MM.1S (cell line): ENCODE data around the gene AGR2.

Source experiments
- DNase-seq: peaks from one replicate; pipeline ENCODE4 v3.0.0-alpha.2; 2015
- H2AFZ ChIP-seq: fragments of 300-600 bp; sonication (generic); 2 replicates; pipeline ENCODE4 v1.6.0; 2016; ENCODE audit warnings: antibody characterized with exemption, low read length
- H3F3A ChIP-seq: fragments of 300-600 bp; sonication (generic); 2 replicates; pipeline ENCODE4 v1.6.1; 2016; ENCODE audit warnings: mild to moderate bottlenecking, antibody characterized with exemption, low read length, moderate library complexity, mixed read lengths; ENCODE audit not compliant: insufficient read depth
- H3K27ac ChIP-seq: fragments of 300-600 bp; sonication (generic); 2 replicates; pipeline ENCODE4 v1.5.1; 2016; ENCODE audit warnings: mild to moderate bottlenecking, low read length
- H3K27me3 ChIP-seq: fragments of 300-600 bp; sonication (generic); replicated peaks from 2 replicates; pipeline ENCODE4 v1.6.0; 2016; ENCODE audit warnings: low read length; ENCODE audit not compliant: insufficient read depth
- H3K36me3 ChIP-seq: fragments of 300-600 bp; sonication (generic); replicated peaks from 2 replicates; pipeline ENCODE4 v1.6.1; 2016; ENCODE audit warnings: mild to moderate bottlenecking, low read length, mixed read lengths; ENCODE audit not compliant: insufficient read depth
- H3K4me1 ChIP-seq: fragments of 300-600 bp; sonication (generic); 2 replicates; pipeline ENCODE4 v1.6.1; 2016; ENCODE audit warnings: low read length, mixed read lengths
- H3K4me2 ChIP-seq: fragments of 300-600 bp; sonication (generic); 2 replicates; pipeline ENCODE4 v1.6.0; 2016; ENCODE audit warnings: low read depth, low read length
- H3K4me3 ChIP-seq: fragments of 300-600 bp; sonication (generic); 2 replicates; pipeline ENCODE4 v1.5.1; 2016; ENCODE audit warnings: low read length, mixed read lengths
- H3K79me2 ChIP-seq: fragments of 300-600 bp; sonication (generic); 2 replicates; pipeline ENCODE4 v1.6.1; 2016; ENCODE audit warnings: mixed run types, low read length, mixed read lengths
- H3K9ac ChIP-seq: fragments of 300-600 bp; sonication (generic); 2 replicates; pipeline ENCODE4 v1.6.1; 2016; ENCODE audit warnings: low read length, mixed read lengths
- H3K9me2 ChIP-seq: fragments of 300-600 bp; sonication (generic); replicated peaks from 2 replicates; pipeline ENCODE4 v1.6.1; 2016; ENCODE audit warnings: mild to moderate bottlenecking, low read length, mixed read lengths; ENCODE audit not compliant: insufficient read depth
- H3K9me3 ChIP-seq: fragments of 300-600 bp; sonication (generic); replicated peaks from 2 replicates; pipeline ENCODE4 v1.6.1; 2016; ENCODE audit warnings: mild to moderate bottlenecking, low read length, mixed read lengths; ENCODE audit not compliant: insufficient read depth
- H4K20me1 ChIP-seq: fragments of 300-600 bp; sonication (generic); 2 replicates; pipeline ENCODE4 v1.6.1; 2016; ENCODE audit warnings: mild to moderate bottlenecking, low read length, moderate library complexity, mixed read lengths; ENCODE audit not compliant: insufficient read depth
- EZH2 ChIP-seq: fragments of 300-600 bp; sonication (generic); optimal IDR thresholded peaks from 2 replicates; pipeline ENCODE3; 2017; ENCODE audit warnings: low read depth, mild to moderate bottlenecking, antibody characterized with exemption, low read length, mixed read lengths
- EZH2phosphoT487 ChIP-seq: fragments of 300-600 bp; sonication (generic); IDR thresholded peaks from 2 replicates; pipeline ENCODE4 v1.6.1; 2018; ENCODE audit warnings: antibody characterized with exemption, low read length
- TF ChIP-seq, protein P1 (sequence below): fragments of 300-600 bp; sonication (generic); IDR thresholded peaks from 2 replicates; pipeline ENCODE4 v1.5.1; 2016; ENCODE audit warnings: antibody characterized with exemption, low read length, mixed read lengths

Gene AGR2

DNA sequence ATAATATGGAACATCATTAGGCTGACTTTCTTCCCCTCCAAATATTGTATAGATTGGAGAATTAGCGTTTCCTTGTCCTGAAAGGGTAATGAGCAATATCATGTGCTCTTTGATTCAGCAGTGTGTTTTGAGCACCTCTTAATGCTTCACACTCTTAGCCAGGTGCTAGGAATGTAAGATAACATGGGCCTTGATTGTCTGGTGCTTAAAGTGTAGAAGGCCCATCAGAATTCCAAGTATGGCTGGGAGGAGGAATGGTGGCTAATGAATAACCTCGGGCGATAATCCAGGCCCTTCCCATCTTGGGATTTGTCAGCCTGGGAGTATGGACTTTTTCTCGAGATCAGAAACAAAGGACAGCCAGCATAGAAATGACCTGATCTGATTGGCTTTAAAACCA lies 42.6 kb downstream of the AGR2 start:
- Histone ChIP-seq H3K36me3 (no peaks in the 10 kb centered on the region), H3K4me1 (no peaks in the 10 kb centered on the region), H3K4me2 (no peak overlapping the region), H3K4me3 (no peak overlapping the region), H2AFZ (no peak overlapping the region), H3K9me2 (no peaks in the 10 kb centered on the region), H3K9me3 (no peaks in the 10 kb centered on the region), H3K79me2 (no peaks in the 10 kb centered on the region), H3F3A (no peaks in the 10 kb centered on the region), H3K27me3 (no peaks in the 10 kb centered on the region), H4K20me1 (no peaks in the 10 kb centered on the region), H3K9ac (no peak overlapping the region), H3K27ac (no peak overlapping the region)
- DNase-seq: no peak
- TF ChIP-seq, protein P1, sequence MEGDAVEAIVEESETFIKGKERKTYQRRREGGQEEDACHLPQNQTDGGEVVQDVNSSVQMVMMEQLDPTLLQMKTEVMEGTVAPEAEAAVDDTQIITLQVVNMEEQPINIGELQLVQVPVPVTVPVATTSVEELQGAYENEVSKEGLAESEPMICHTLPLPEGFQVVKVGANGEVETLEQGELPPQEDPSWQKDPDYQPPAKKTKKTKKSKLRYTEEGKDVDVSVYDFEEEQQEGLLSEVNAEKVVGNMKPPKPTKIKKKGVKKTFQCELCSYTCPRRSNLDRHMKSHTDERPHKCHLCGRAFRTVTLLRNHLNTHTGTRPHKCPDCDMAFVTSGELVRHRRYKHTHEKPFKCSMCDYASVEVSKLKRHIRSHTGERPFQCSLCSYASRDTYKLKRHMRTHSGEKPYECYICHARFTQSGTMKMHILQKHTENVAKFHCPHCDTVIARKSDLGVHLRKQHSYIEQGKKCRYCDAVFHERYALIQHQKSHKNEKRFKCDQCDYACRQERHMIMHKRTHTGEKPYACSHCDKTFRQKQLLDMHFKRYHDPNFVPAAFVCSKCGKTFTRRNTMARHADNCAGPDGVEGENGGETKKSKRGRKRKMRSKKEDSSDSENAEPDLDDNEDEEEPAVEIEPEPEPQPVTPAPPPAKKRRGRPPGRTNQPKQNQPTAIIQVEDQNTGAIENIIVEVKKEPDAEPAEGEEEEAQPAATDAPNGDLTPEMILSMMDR: no peak
- TF ChIP-seq EZH2: no peak
- TF ChIP-seq EZH2phosphoT487: no peak

- TF ChIP-seq, protein P1: no peak
- TF ChIP-seq EZH2phosphoT487 (no peak), EZH2 (no peak)
- DNase-seq: no peak
- Histone ChIP-seq H4K20me1 (no peaks in the 10 kb centered on the region), H3K79me2 (no peaks in the 10 kb centered on the region), H3K4me2 (no peak overlapping the region), H3K27me3 (no peaks in the 10 kb centered on the region), H3K9me2 (no peaks in the 10 kb centered on the region), H3K9ac (no peak overlapping the region), H3F3A (no peaks in the 10 kb centered on the region), H3K4me3 (no peak overlapping the region), H2AFZ (no peak overlapping the region), H3K9me3 (no peaks in the 10 kb centered on the region), H3K4me1 (no peaks in the 10 kb centered on the region), H3K36me3 (no peaks in the 10 kb centered on the region), H3K27ac (no peak overlapping the region)
Measured at GRCh38 chr7:16759840-16760239, 45.0 kb downstream of the AGR2 start.

- H3K27me3 ChIP-seq: no peaks in the 10 kb centered on the region
- DNase-seq: no peak
- no peaks in the 10 kb centered on the region for H3F3A ChIP-seq
- no peaks in the 10 kb centered on the region for H3K79me2 ChIP-seq
- H3K9me3 ChIP-seq: no peaks in the 10 kb centered on the region
- H3K36me3 ChIP-seq: no peaks in the 10 kb centered on the region
- H3K4me1 ChIP-seq: no peaks in the 10 kb centered on the region
- no peaks in the 10 kb centered on the region for H4K20me1 ChIP-seq
- no peak overlapping the region for H3K27ac ChIP-seq
- TF ChIP-seq, protein P1: no peak
- TF ChIP-seq EZH2: no peak
- TF ChIP-seq EZH2phosphoT487: no peak
- no peaks in the 10 kb centered on the region for H3K9me2 ChIP-seq
- H2AFZ ChIP-seq: no peak overlapping the region
- no peak overlapping the region for H3K4me3 ChIP-seq
- H3K9ac ChIP-seq: no peak overlapping the region
- no peak overlapping the region for H3K4me2 ChIP-seq
Measured at GRCh38 chr7:16758631-16759611, 45.9 kb downstream of the AGR2 start.
